ENCODE measurements around the gene DGKK.
"Not testable (repeated sequence)": the region's sequence is repeated elsewhere in the genome, so short reads cannot be mapped to it uniquely, and the experiment has no call there.

The DGKK gene

GRCh38 chrX:50407976-50408375, 62.6 kb downstream of the DGKK start:
- no peak for DNase-seq

- DNase-seq, result no peak
These were observed 66.7 kb downstream of the DGKK start for GRCh38 chrX:50403903-50404302.

GRCh38 chrX:50402886-50403285, 67.7 kb downstream of the DGKK start:
- no peak for DNase-seq

GRCh38 chrX:50393902-50394301, 76.7 kb downstream of the DGKK start:
- no peak for DNase-seq

GRCh38 chrX:50386520-50386919, 84.1 kb downstream of the DGKK start:
- no peak for DNase-seq

- DNase-seq, result no peak
These were observed 88.8 kb downstream of the DGKK start for GRCh38 chrX:50381729-50382415.

GRCh38 chrX:50375481-50376267, 95.0 kb downstream of the DGKK start:
- DNase-seq, result no peak

- no peak for DNase-seq
These were observed 97.7 kb downstream of the DGKK start for GRCh38 chrX:50372966-50373365.

- DNase-seq, result no peak
These were observed 126.7 kb downstream of the DGKK start for GRCh38 chrX:50343917-50344316.

GRCh38 chrX:50333308-50333707, 137.3 kb downstream of the DGKK start:
- no peak for DNase-seq

GRCh38 chrX:50332668-50333067, 138.0 kb downstream of the DGKK start:
- not testable (repeated sequence) for DNase-seq

GRCh38 chrX:50327235-50327634, 143.4 kb downstream of the DGKK start:
- no peak for DNase-seq
